ENCODE data around the gene UGT1A1. TPM values are rescaled to one million over a fixed set of nuclear protein-coding genes. Genes with fewer than 3 reads are reported as not detected.

The UGT1A1 gene
- total RNA-seq, 1 experiment from 2014 or later = not detected

DNA sequence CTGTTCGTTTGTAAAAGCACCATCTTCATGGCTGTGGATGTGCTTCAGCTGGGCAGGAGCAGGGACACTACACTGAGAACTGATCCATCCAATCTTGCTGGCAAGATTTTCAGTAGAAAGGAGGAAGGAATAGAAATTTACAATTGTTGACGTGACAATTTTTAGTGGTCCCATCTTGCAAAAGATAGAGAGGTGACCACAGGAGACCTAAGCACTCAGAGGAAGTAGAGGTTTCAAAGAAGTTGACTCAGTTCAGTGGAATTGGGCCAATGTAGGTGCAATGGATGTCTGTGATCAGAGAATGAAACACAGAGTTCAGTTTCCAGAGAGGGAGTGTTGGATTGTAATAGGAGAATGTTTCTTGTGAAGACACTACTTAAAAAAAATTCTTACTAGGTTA lies 45.9 kb upstream of the UGT1A1 start (continued):
- no peak for TF ChIP-seq SIN3A (IDR thresholded peaks at IDR 0.05; ENCODE audit: low read depth)
- TF ChIP-seq ZFX (IDR thresholded peaks at IDR 0.05) = no peak
- TF ChIP-seq TCF7L2 (IDR thresholded peaks at IDR 0.05; ENCODE audit: borderline replicate concordance, extremely low read depth, insufficient read depth, insufficient read length) = no peak
- no peak for TF ChIP-seq EZH2phosphoT487 (IDR thresholded peaks at IDR 0.05; ENCODE audit: borderline replicate concordance)
- TF ChIP-seq FOSL1 (IDR thresholded peaks at IDR 0.05; ENCODE audit: low read depth) = no peak
- no peak for TF ChIP-seq RAD21 (IDR thresholded peaks at IDR 0.05; ENCODE audit: low read depth)
- no peak for TF ChIP-seq SP1 (IDR thresholded peaks at IDR 0.05; ENCODE audit: low read depth)
- no peak for TF ChIP-seq CBX3 (IDR thresholded peaks at IDR 0.05; ENCODE audit: low read depth)
- no peak for TF ChIP-seq EZH2 (IDR thresholded peaks at IDR 0.05)
- TF ChIP-seq, protein P1, sequence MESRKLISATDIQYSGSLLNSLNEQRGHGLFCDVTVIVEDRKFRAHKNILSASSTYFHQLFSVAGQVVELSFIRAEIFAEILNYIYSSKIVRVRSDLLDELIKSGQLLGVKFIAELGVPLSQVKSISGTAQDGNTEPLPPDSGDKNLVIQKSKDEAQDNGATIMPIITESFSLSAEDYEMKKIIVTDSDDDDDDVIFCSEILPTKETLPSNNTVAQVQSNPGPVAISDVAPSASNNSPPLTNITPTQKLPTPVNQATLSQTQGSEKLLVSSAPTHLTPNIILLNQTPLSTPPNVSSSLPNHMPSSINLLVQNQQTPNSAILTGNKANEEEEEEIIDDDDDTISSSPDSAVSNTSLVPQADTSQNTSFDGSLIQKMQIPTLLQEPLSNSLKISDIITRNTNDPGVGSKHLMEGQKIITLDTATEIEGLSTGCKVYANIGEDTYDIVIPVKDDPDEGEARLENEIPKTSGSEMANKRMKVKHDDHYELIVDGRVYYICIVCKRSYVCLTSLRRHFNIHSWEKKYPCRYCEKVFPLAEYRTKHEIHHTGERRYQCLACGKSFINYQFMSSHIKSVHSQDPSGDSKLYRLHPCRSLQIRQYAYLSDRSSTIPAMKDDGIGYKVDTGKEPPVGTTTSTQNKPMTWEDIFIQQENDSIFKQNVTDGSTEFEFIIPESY (IDR thresholded peaks at IDR 0.05; ENCODE audit: extremely low read depth, insufficient replicate concordance, low read length) = no peak
- TF ChIP-seq POLR2A (IDR thresholded peaks at IDR 0.05; ENCODE audit: borderline replicate concordance, extremely low read depth, insufficient read depth, insufficient read length) = no peak
- TF ChIP-seq JUND (IDR thresholded peaks at IDR 0.05) = no peak
- TF ChIP-seq, protein P2, sequence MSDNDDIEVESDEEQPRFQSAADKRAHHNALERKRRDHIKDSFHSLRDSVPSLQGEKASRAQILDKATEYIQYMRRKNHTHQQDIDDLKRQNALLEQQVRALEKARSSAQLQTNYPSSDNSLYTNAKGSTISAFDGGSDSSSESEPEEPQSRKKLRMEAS (IDR thresholded peaks at IDR 0.05) = no peak

DNA sequence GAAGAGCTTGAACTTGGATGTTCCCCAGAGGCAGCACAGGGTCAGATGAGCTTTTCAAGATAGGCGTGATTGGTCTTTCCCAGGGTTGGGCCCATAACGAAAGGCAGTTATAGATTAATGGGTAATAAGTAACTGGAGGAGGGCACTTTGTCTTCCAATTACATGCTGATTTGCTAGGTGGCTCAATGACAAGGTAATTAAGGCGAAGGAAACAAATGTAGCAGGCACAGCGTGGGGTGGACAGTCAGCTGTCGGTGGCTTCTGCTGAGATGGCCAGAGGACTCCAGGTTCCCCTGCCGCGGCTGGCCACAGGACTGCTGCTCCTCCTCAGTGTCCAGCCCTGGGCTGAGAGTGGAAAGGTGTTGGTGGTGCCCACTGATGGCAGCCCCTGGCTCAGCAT lies 41.5 kb upstream of the UGT1A1 start, which contains the start of gene UGT1A4:
Gene UGT1A4 (plus strand): TSS at position 185 of the 400 bp plus-strand sequence. CDS start 85 bp downstream, at position 270.
- H3K9me3 ChIP-seq (ENCODE audit: control insufficient read depth in 1 of 2, insufficient read depth in 1 of 2, low read depth in 1 of 2, low read length in 2 of 2) = no peaks in the 10 kb centered on the region
- peaks cover 14% of the 10 kb centered on the region; the same call in 1 of the 2 replicates for H3K27me3 ChIP-seq (ENCODE audit: insufficient read depth, low read length)
- H3K4me3 ChIP-seq (replicated peaks in 1 of 2; ENCODE audit: low read depth in 1 of 2, low read length in 2 of 2) = no peak within 1 kb of the TSS
- no TSS peak for BruUV-seq (replicated peaks)
- ChIA-PET RAD21 (ENCODE audit: low non-redundant PET in 1 of 2, low total read pairs in 2 of 2, uncharacterized antibody in 2 of 2, unreplicated experiment in 2 of 2) (no interaction called here), CTCF (no interaction called here), POLR2A (no interaction called here)
- H3K4me2 ChIP-seq (ENCODE audit: low read length) = no peak within 1 kb of the TSS
- H3K27ac ChIP-seq (ENCODE audit: low read depth, low read length) = no peak within 1 kb of the TSS
- H3K9ac ChIP-seq (ENCODE audit: low read length) = no peak within 1 kb of the TSS
- H3K36me3 ChIP-seq (ENCODE audit: control insufficient read depth in 1 of 2, insufficient read depth in 2 of 2, low read length in 2 of 2) = no peaks in the 10 kb centered on the region
- DNase-seq (ENCODE audit: low read depth, low spot score) (no peak), ATAC-seq (no peak)
- no peaks in the 10 kb centered on the region for H3K9me2 ChIP-seq (ENCODE audit: insufficient read depth)
- H3K79me2 ChIP-seq (ENCODE audit: insufficient read depth, low read length) = no peaks in the 10 kb centered on the region
- TF ChIP-seq, protein P3, sequence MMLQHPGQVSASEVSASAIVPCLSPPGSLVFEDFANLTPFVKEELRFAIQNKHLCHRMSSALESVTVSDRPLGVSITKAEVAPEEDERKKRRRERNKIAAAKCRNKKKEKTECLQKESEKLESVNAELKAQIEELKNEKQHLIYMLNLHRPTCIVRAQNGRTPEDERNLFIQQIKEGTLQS (IDR thresholded peaks at IDR 0.05) = no peak
- no peak for TF ChIP-seq CEBPB (IDR thresholded peaks at IDR 0.05; ENCODE audit: low read depth)
- no peak for TF ChIP-seq TCF7L2 (IDR thresholded peaks at IDR 0.05; ENCODE audit: borderline replicate concordance, extremely low read depth, insufficient read depth, insufficient read length)
- TF ChIP-seq, protein P1 (IDR thresholded peaks at IDR 0.05; ENCODE audit: extremely low read depth, insufficient replicate concordance, low read length) = no peak
- TF ChIP-seq SP1 (IDR thresholded peaks at IDR 0.05; ENCODE audit: low read depth) = no peak
- no peak for TF ChIP-seq POLR2AphosphoS5 (IDR thresholded peaks at IDR 0.05; ENCODE audit: low read depth, low read length)
- intact Hi-C loops (cut with micrococcal nuclease) = no loop called here
- H3K4me1 ChIP-seq (ENCODE audit: control insufficient read depth in 1 of 2, insufficient read depth in 2 of 2, low read length in 2 of 2) = no peaks in the 10 kb centered on the region
- H2AFZ ChIP-seq (ENCODE audit: low read depth, low read length, poor library complexity, severe bottlenecking) = no peak within 1 kb of the TSS
- H4K20me1 ChIP-seq (ENCODE audit: insufficient read depth) = no peaks in the 10 kb centered on the region
